Skin epidermis (tissue), 12 donors: ENCODE results near the gene AFF3.

Experiments used
- H3K27ac ChIP-seq, 21 experiments: fragments of 200-600 bp; sonication (generic) in 11 of 21; one replicate each; pipeline ENCODE4 v1.5.0; 2020; ENCODE audit warnings: mild to moderate bottlenecking in 3 of 21, inconsistent platforms in 2 of 21, moderate library complexity in 2 of 21
- H3K4me3 ChIP-seq, 7 experiments: fragments of 200-600 bp; sonication (generic) in 2 of 7; one replicate each; pipeline ENCODE4 v1.5.0; 2020; ENCODE audit warnings: inconsistent platforms in 2 of 7, mild to moderate bottlenecking in 2 of 7, moderate library complexity in 1 of 7

AFF3 gene

GRCh38 chr2:100046961-100047947 lies 95.1 kb downstream of the AFF3 start:
- Histone ChIP-seq H3K4me3 (no peak overlapping the region), H3K27ac (no peak overlapping the region)

GRCh38 chr2:100045000-100045399 lies 97.4 kb downstream of the AFF3 start:
- H3K4me3 ChIP-seq = no peak overlapping the region

GRCh38 chr2:100043891-100044255 lies 98.5 kb downstream of the AFF3 start:
- Histone ChIP-seq H3K27ac (no peak overlapping the region), H3K4me3 (no peak overlapping the region)

More at GRCh38 chr2:100045000-100045399, 97.4 kb downstream of the AFF3 start:
- H3K27ac ChIP-seq = no peak overlapping the region

- no peak overlapping the region for H3K27ac ChIP-seq
- no peak overlapping the region for H3K4me3 ChIP-seq
These were observed 99.1 kb downstream of the AFF3 start for GRCh38 chr2:100043081-100043890.

- no peak overlapping the region for H3K27ac ChIP-seq
- no peak overlapping the region for H3K4me3 ChIP-seq
These were observed 99.8 kb downstream of the AFF3 start for GRCh38 chr2:100042562-100042961.

- Histone ChIP-seq H3K27ac (no peak overlapping the region), H3K4me3 (no peak overlapping the region)
These were observed 100.4 kb downstream of the AFF3 start for GRCh38 chr2:100041946-100042345.

- no peak overlapping the region for H3K27ac ChIP-seq
- H3K4me3 ChIP-seq = no peak overlapping the region
These were observed 101.0 kb downstream of the AFF3 start for GRCh38 chr2:100041385-100041784.

- H3K27ac ChIP-seq = no peak overlapping the region
These were observed 101.5 kb downstream of the AFF3 start for GRCh38 chr2:100040906-100041305.

GRCh38 chr2:100039291-100039980 lies 103.0 kb downstream of the AFF3 start:
- H3K4me3 ChIP-seq = no peak overlapping the region
- no peak overlapping the region for H3K27ac ChIP-seq

More at GRCh38 chr2:100040906-100041305, 101.5 kb downstream of the AFF3 start:
- no peak overlapping the region for H3K4me3 ChIP-seq

- H3K4me3 ChIP-seq = no peak overlapping the region
- H3K27ac ChIP-seq = no peak overlapping the region
These were observed 104.4 kb downstream of the AFF3 start for GRCh38 chr2:100038011-100038410.

GRCh38 chr2:100036793-100037192 lies 105.6 kb downstream of the AFF3 start:
- Histone ChIP-seq H3K27ac (no peak overlapping the region), H3K4me3 (no peak overlapping the region)

- Histone ChIP-seq H3K27ac (no peak overlapping the region), H3K4me3 (no peak overlapping the region)
These were observed 106.4 kb downstream of the AFF3 start for GRCh38 chr2:100036026-100036425.

- Histone ChIP-seq H3K27ac (no peak overlapping the region), H3K4me3 (no peak overlapping the region)
These were observed 108.0 kb downstream of the AFF3 start for GRCh38 chr2:100034431-100034830.

GRCh38 chr2:100033976-100034375 lies 108.4 kb downstream of the AFF3 start:
- Histone ChIP-seq H3K4me3 (no peak overlapping the region), H3K27ac (no peak overlapping the region)

GRCh38 chr2:100031604-100032003 lies 110.8 kb downstream of the AFF3 start:
- H3K27ac ChIP-seq = no peak overlapping the region

GRCh38 chr2:100029460-100029859 lies 112.9 kb downstream of the AFF3 start:
- Histone ChIP-seq H3K4me3 (no peak overlapping the region), H3K27ac (no peak overlapping the region)

More at GRCh38 chr2:100031604-100032003, 110.8 kb downstream of the AFF3 start:
- no peak overlapping the region for H3K4me3 ChIP-seq

- no peak overlapping the region for H3K4me3 ChIP-seq
- H3K27ac ChIP-seq = no peak overlapping the region
These were observed 120.5 kb downstream of the AFF3 start for GRCh38 chr2:100021791-100022340.

GRCh38 chr2:100019499-100019898 lies 122.9 kb downstream of the AFF3 start:
- no peak overlapping the region for H3K4me3 ChIP-seq
- no peak overlapping the region for H3K27ac ChIP-seq

GRCh38 chr2:100018341-100019193 lies 123.8 kb downstream of the AFF3 start:
- Histone ChIP-seq H3K4me3 (no peak overlapping the region), H3K27ac (no peak overlapping the region)
